CD14-positive monocyte (primary cell): ENCODE results near the gene OR51A2. TPM values are rescaled to one million over a fixed set of nuclear protein-coding genes. Genes with fewer than 3 reads are reported as not detected.

ENCODE experiments used
- DNase-seq, 3 donors: peaks; one replicate each; pipeline ENCODE4 v3.0.0-alpha.2; 2011 to 2022
- H2AFZ ChIP-seq: 2 replicates; pipeline ENCODE4 v1.6.0; 2012; ENCODE audit warnings: mild to moderate bottlenecking, low read depth, low read length, inconsistent platforms; ENCODE audit not compliant: insufficient read depth, poor library complexity, severe bottlenecking
- H3K27ac ChIP-seq, 2 donors: 1 replicate in 1 of 2; 2 replicates in 1 of 2; pipeline ENCODE4 v1.5.1; 2012 to 2013; ENCODE audit warnings: low read length in 2 of 2, control low read depth in 1 of 2, inconsistent platforms in 1 of 2, low read depth in 1 of 2, mild to moderate bottlenecking in 1 of 2
- H3K27me3 ChIP-seq, 2 donors: one replicate each; pipeline versions ENCODE4 v1.6.0 to v1.6.1; 2011 to 2013; ENCODE audit warnings: low read length in 2 of 2; ENCODE audit not compliant: control insufficient read depth in 2 of 2, insufficient read depth in 2 of 2
- H3K36me3 ChIP-seq, 2 donors: replicated peaks in 1 of 2; 1 replicate in 1 of 2; 2 replicates in 1 of 2; pipeline versions ENCODE4 v1.5.1 to v1.6.1; 2012 to 2013; ENCODE audit warnings: low read length in 2 of 2, control low read depth in 1 of 2, inconsistent platforms in 1 of 2, mild to moderate bottlenecking in 1 of 2; ENCODE audit not compliant: insufficient read depth in 2 of 2, control insufficient read depth in 1 of 2
- H3K4me1 ChIP-seq, 2 donors: 1 replicate in 1 of 2; 2 replicates in 1 of 2; pipeline versions ENCODE4 v1.5.1 to v1.6.1; 2012 to 2013; ENCODE audit warnings: low read length in 2 of 2, control low read depth in 1 of 2, inconsistent platforms in 1 of 2, mild to moderate bottlenecking in 1 of 2, moderate library complexity in 1 of 2; ENCODE audit not compliant: insufficient read depth in 2 of 2, control insufficient read depth in 1 of 2
- H3K4me2 ChIP-seq: replicated peaks from 2 replicates; pipeline ENCODE3; 2012; ENCODE audit warnings: low read length, moderate library complexity, mild to moderate bottlenecking; ENCODE audit not compliant: poor library complexity, severe bottlenecking; ENCODE audit errors: extremely low read depth
- H3K4me3 ChIP-seq, 3 experiments: fragments of 200-600 bp in 1 of 3; sonication (generic) in 1 of 3; replicated peaks in 1 of 3; 1 replicate in 2 of 3; 2 replicates in 1 of 3; pipeline ENCODE4 v1.5.1; 2011 to 2013; ENCODE audit warnings: low read length in 3 of 3, mild to moderate bottlenecking in 3 of 3, control low read depth in 2 of 3, low read depth in 2 of 3, inconsistent platforms in 1 of 3, moderate library complexity in 1 of 3
- H3K79me2 ChIP-seq: 2 replicates; pipeline ENCODE4 v1.6.0; 2012; ENCODE audit warnings: mild to moderate bottlenecking, control low read depth, inconsistent platforms, low read length, moderate library complexity; ENCODE audit not compliant: insufficient read depth
- H3K9ac ChIP-seq: 2 replicates; pipeline ENCODE4 v1.6.0; 2017; ENCODE audit warnings: low read length, mild to moderate bottlenecking; ENCODE audit not compliant: insufficient read depth, poor library complexity, severe bottlenecking
- H3K9me3 ChIP-seq, 2 donors: replicated peaks in 1 of 2; 1 replicate in 1 of 2; 2 replicates in 1 of 2; pipeline versions ENCODE4 v1.5.1 to v1.6.1; 2012 to 2013; ENCODE audit warnings: low read length in 2 of 2, control low read depth in 1 of 2; ENCODE audit not compliant: control insufficient read depth in 1 of 2, insufficient read depth in 1 of 2
- H4K20me1 ChIP-seq: 2 replicates; pipeline ENCODE4 v1.6.0; 2012; ENCODE audit warnings: mild to moderate bottlenecking, low read length, control low read depth, moderate library complexity; ENCODE audit not compliant: insufficient read depth
- H3K27ac Mint-ChIP-seq, 7 donors: one replicate each; pipeline ENCODE4 v1.8.0; 2020; ENCODE audit warnings: mild to moderate bottlenecking in 7 of 7, mixed read lengths in 7 of 7, moderate library complexity in 6 of 7, inconsistent platforms in 2 of 7
- H3K27me3 Mint-ChIP-seq, 3 donors: one replicate each; pipeline ENCODE4 v1.8.0; 2021 to 2022; ENCODE audit warnings: low read depth in 3 of 3, mild to moderate bottlenecking in 3 of 3, mixed read lengths in 3 of 3, moderate library complexity in 3 of 3, inconsistent platforms in 1 of 3
- H3K36me3 Mint-ChIP-seq, 2 donors: one replicate each; pipeline ENCODE4 v1.8.0; 2020; ENCODE audit warnings: mixed read lengths in 2 of 2, inconsistent platforms in 1 of 2, mild to moderate bottlenecking in 1 of 2
- H3K4me1 Mint-ChIP-seq: one replicate; pipeline ENCODE4 v1.8.0; 2020; ENCODE audit warnings: mild to moderate bottlenecking, mixed read lengths
- H3K4me3 Mint-ChIP-seq, 2 donors: one replicate each; pipeline ENCODE4 v1.8.0; 2020; ENCODE audit warnings: mild to moderate bottlenecking in 2 of 2, mixed read lengths in 2 of 2, moderate library complexity in 1 of 2
- H3K9me3 Mint-ChIP-seq, 7 donors: one replicate each; pipeline ENCODE4 v1.8.0; 2020 to 2022; ENCODE audit warnings: mixed read lengths in 7 of 7, mild to moderate bottlenecking in 6 of 7, moderate library complexity in 6 of 7, inconsistent platforms in 2 of 7
- CTCF ChIP-seq: fragments of 200-600 bp; IDR thresholded peaks from one replicate; pipeline ENCODE4 v1.8.0; 2022; ENCODE audit warnings: antibody characterized with exemption, mild to moderate bottlenecking
- WGBS: methylation state at CpG from one replicate; pipeline ENCODE4 v1.1.5; 2013; ENCODE audit warnings: missing lambda C conversion rate; ENCODE audit not compliant: insufficient coverage; 5-methylcytosine and 5-hydroxymethylcytosine counted together
- intact Hi-C, 2 donors: fragments of 100-400 bp; cut with micrococcal nuclease; formaldehyde crosslinking; loops; one replicate each; pipeline versions ENCODE4 v1.15.0 to v1.15.1; 2023
- polyA plus RNA-seq, 3 donors: library from polyadenylated mRNA; depleted of rRNA in 1 of 3; unstranded in 2 of 3; stranded (reverse) in 1 of 3; fragments of 300-500 nt in 2 of 3; fragments of >200 nt in 1 of 3; fragmentation: Illumina TruSeq in 2 of 3; gene quantifications; 1 replicate in 2 of 3; 2 replicates in 1 of 3; pipeline ENCODE4 v1.2.3, GENCODE V29; 2012 to 2021

The OR51A2 gene
- polyA plus RNA-seq, 3 donors: not detected

- intact Hi-C loops: no loop called here
- no peak for DNase-seq
- Histone ChIP-seq H2AFZ (no peak within 1 kb of the TSS), H3K4me3 (no peak within 1 kb of the TSS), H3K36me3 (no peaks in the 10 kb centered on the region), H3K9me3 (no peaks in the 10 kb centered on the region), H3K9ac (no peak within 1 kb of the TSS), H4K20me1 (no peaks in the 10 kb centered on the region), H3K4me2 (no peak within 1 kb of the TSS), H3K27ac (no peak within 1 kb of the TSS), H3K79me2 (no peaks in the 10 kb centered on the region), H3K27me3 (no peaks in the 10 kb centered on the region), H3K4me1 (no peaks in the 10 kb centered on the region)
- no peaks in the 10 kb centered on the region for H3K36me3 Mint-ChIP-seq
- no CpG with 5 or more reads among the region's 2 CpGs for WGBS
- no peak within 1 kb of the TSS for H3K27ac Mint-ChIP-seq
- H3K27me3 Mint-ChIP-seq: peaks cover 0 to 4% (median 4%) of the 10 kb centered on the region in 3 donors
- no peaks in the 10 kb centered on the region for H3K4me1 Mint-ChIP-seq
- peaks cover 0 to 1% (median 0%) of the 10 kb centered on the region in 7 donors for H3K9me3 Mint-ChIP-seq
- no peak for TF ChIP-seq CTCF
- H3K4me3 Mint-ChIP-seq: no peak within 1 kb of the TSS
Observed at GRCh38 chr11:4994551-4994950, 39.0 kb upstream of the OR51A2 start, which contains the start of gene OR51L1. TSS of gene OR51L1 (plus strand) at chr11:4994851. CDS start at chr11:4998983, 4,132 bp downstream.

- intact Hi-C loops: no loop called here
- Histone ChIP-seq H3K27ac (no peak overlapping the region), H3K4me3 (no peak overlapping the region), H4K20me1 (no peaks in the 10 kb centered on the region), H3K9me3 (no peaks in the 10 kb centered on the region), H3K4me2 (no peak overlapping the region), H3K4me1 (no peaks in the 10 kb centered on the region), H3K27me3 (no peaks in the 10 kb centered on the region), H3K36me3 (no peaks in the 10 kb centered on the region), H3K79me2 (no peaks in the 10 kb centered on the region), H3K9ac (no peak overlapping the region), H2AFZ (no peak overlapping the region)
- Mint-ChIP-seq H3K36me3 (no peaks in the 10 kb centered on the region), H3K9me3 (peaks cover 0 to 9% (median 2%) of the 10 kb centered on the region in 7 donors), H3K4me3 (no peak overlapping the region), H3K27ac (no peak overlapping the region), H3K4me1 (no peaks in the 10 kb centered on the region), H3K27me3 (peaks cover 0 to 4% (median 4%) of the 10 kb centered on the region in 3 donors)
- no peak for DNase-seq
- TF ChIP-seq CTCF: no peak
- WGBS: 100% methylated on average over 1 of the region's 1 CpG
Observed at GRCh38 chr11:4991060-4991459, 35.5 kb upstream of the OR51A2 start.
